ENCODE data around the gene GAB1.

DNA sequence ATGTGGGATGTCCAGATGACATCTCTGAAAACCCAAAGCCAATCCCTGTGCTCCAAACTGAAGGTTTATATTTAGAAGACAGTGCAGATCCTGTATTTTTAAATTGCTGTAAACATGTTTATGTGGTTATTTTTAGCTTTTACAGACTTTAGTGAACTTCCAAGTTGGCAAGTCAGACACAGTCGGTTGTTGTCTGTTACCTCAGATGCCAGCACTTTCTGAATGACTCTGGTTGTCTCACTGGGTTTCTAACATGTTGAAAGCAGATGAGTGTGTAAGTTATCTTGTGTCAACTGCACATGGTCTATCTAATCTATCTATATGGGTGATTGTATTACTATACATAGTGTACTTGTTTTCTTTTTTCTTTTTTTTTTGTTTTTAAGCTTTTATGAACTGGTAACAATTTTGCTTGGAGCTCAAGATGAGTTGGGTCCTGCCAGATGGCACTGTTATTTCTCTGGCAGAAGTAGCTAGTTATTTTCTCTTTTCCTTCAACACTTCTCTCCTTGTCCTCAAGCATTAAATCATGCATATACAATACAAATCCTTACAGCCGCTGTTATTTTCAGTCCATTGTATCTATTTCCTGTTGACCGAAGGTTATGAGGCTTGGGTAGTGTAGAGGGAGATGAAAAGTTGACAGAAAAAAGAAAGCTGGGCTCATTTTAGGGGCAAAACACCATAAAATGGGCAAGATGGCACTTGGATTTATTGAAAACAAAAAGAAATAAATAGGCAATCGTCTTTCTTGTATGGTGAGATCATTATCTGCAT is 66.3 kb downstream of the GAB1 start:
- TF ChIP-seq POLR2A (IDR thresholded peaks at IDR 0.05) = no peak
- no peak for TF ChIP-seq CTCF (IDR thresholded peaks at IDR 0.05)

All from heart left ventricle (tissue), 13 donors.